HepG2 (cell line): Measurements from ENCODE around the gene SNRPD3. TPM values are rescaled to one million over a fixed set of nuclear protein-coding genes. Genes with fewer than 3 reads are reported as not detected.

ENCODE experiments used
- AKNA ChIP-seq: sonication (generic); formaldehyde crosslinking; IDR thresholded peaks from 2 replicates; pipeline ENCODE4 v1.4.0; 2020; ENCODE audit warnings: missing genetic modification reagents, borderline replicate concordance
- ARID5B ChIP-seq: IDR thresholded peaks from 2 replicates; pipeline ENCODE4 v1.4.0; 2020; ENCODE audit warnings: mild to moderate bottlenecking, missing genetic modification reagents
- ATF4 ChIP-seq, 2 experiments: fragments of 450-650 bp in 1 of 2; sonication (generic) in 1 of 2; formaldehyde crosslinking; IDR thresholded peaks; 2 replicates each; pipeline versions ENCODE4 v1.5.0 to v1.8.0; 2020 to 2022; ENCODE audit warnings: mild to moderate bottlenecking in 1 of 2, missing genetic modification reagents in 1 of 2
- CHCHD3 ChIP-seq: sonication (generic); formaldehyde crosslinking; IDR thresholded peaks from 2 replicates; pipeline ENCODE4 v1.8.0; 2022; ENCODE audit warnings: mild to moderate bottlenecking, missing genetic modification reagents, moderate library complexity
- HDAC6 ChIP-seq: fragments of 200-600 bp; sonication (generic); IDR thresholded peaks from 2 replicates; pipeline ENCODE4 v1.7.0; 2017; ENCODE audit warnings: mild to moderate bottlenecking, antibody characterized with exemption, low read length, low read depth
- HNRNPUL1 ChIP-seq: fragments of 200-400 bp; formaldehyde crosslinking; IDR thresholded peaks from 2 replicates; pipeline ENCODE4 v1.6.1; 2017; ENCODE audit warnings: low read depth, mild to moderate bottlenecking, low read length, moderate library complexity
- MTA3 ChIP-seq: sonication (generic); formaldehyde crosslinking; IDR thresholded peaks from 2 replicates; pipeline ENCODE4 v1.4.0; 2020; ENCODE audit warnings: missing genetic modification reagents
- PRMT3 ChIP-seq: sonication (generic); formaldehyde crosslinking; IDR thresholded peaks from 2 replicates; pipeline ENCODE4 v1.8.1; 2022; ENCODE audit warnings: low read depth, mild to moderate bottlenecking, moderate library complexity, missing genetic modification reagents, borderline replicate concordance
- RBFOX2 ChIP-seq: fragments of 200-400 bp; formaldehyde crosslinking; IDR thresholded peaks from 2 replicates; pipeline ENCODE4 v1.6.1; 2017; ENCODE audit warnings: low read depth, mild to moderate bottlenecking, low read length
- RFX3 ChIP-seq: IDR thresholded peaks from 2 replicates; pipeline ENCODE4 v1.6.1; 2016; ENCODE audit warnings: missing biosample characterization, missing genetic modification reagents
- SYNCRIP ChIP-seq: fragments of 200-400 bp; formaldehyde crosslinking; IDR thresholded peaks from 2 replicates; pipeline ENCODE4 v1.6.1; 2018; ENCODE audit warnings: mild to moderate bottlenecking, low read depth, low read length; ENCODE audit not compliant: insufficient read depth
- ZNF24 ChIP-seq: fragments of 450-650 bp; IDR thresholded peaks from 2 replicates; pipeline ENCODE4 v1.6.1; 2017; ENCODE audit warnings: antibody characterized with exemption, mild to moderate bottlenecking
- ZNF282 ChIP-seq: fragments of 450-650 bp; IDR thresholded peaks from 2 replicates; pipeline ENCODE4 v1.6.1; 2018; ENCODE audit not compliant: partially characterized antibody
- ZNF33B ChIP-seq: sonication (generic); formaldehyde crosslinking; IDR thresholded peaks from 2 replicates; pipeline ENCODE4 v1.5.1; 2020; ENCODE audit warnings: mild to moderate bottlenecking, missing genetic modification reagents
- ZNF430 ChIP-seq: sonication (generic); formaldehyde crosslinking; IDR thresholded peaks from 2 replicates; pipeline ENCODE4 v1.9.0; 2021; ENCODE audit warnings: mild to moderate bottlenecking, missing genetic modification reagents
- ZNF619 ChIP-seq: sonication (generic); formaldehyde crosslinking; IDR thresholded peaks from 2 replicates; pipeline ENCODE4 v1.4.0; 2020; ENCODE audit warnings: mild to moderate bottlenecking, missing genetic modification reagents
- ZNF772 ChIP-seq: sonication (generic); formaldehyde crosslinking; IDR thresholded peaks from 2 replicates; pipeline ENCODE4 v1.5.0; 2020; ENCODE audit warnings: mild to moderate bottlenecking, missing genetic modification reagents
- ZNF841 ChIP-seq: sonication (generic); formaldehyde crosslinking; IDR thresholded peaks from 2 replicates; pipeline ENCODE4 v1.8.1; 2023; ENCODE audit warnings: missing genetic modification reagents, borderline replicate concordance
- ZSCAN31 ChIP-seq: sonication (generic); formaldehyde crosslinking; IDR thresholded peaks from 2 replicates; pipeline ENCODE4 v1.5.0; 2020; ENCODE audit warnings: low read depth, mild to moderate bottlenecking, missing genetic modification reagents
- polyA plus RNA-seq, 8 experiments: library from polyadenylated mRNA; depleted of rRNA in 3 of 8; stranded (reverse) in 7 of 8; unstranded in 1 of 8; fragments of >200 nt; fragmentation: Illumina TruSeq in 4 of 8; extraction: Trizol in 4 of 8; gene quantifications; 2 replicates each; pipeline versions ENCODE4 v1.2.1 to v1.2.3, GENCODE V29; 2011 to 2016; ENCODE audit warnings: low read depth in 4 of 8, missing spikeins in 1 of 8, mixed read lengths in 1 of 8; ENCODE audit not compliant: insufficient read depth in 1 of 8
- total RNA-seq, 5 experiments: library from RNA; depleted of rRNA; stranded (reverse); fragments of >200 nt; fragmentation: Illumina TruSeq; extraction: Trizol; gene quantifications; 2 replicates each; pipeline ENCODE4 v1.2.3, GENCODE V29; 2016; ENCODE audit warnings: low read depth in 1 of 5

The SNRPD3 gene
- total and polyA plus RNA-seq, 2 of the 13 experiments (the other 11 are each of a cell fraction or from before 2014, with no cell fraction given), result 110 to 209 TPM

GRCh38 chr22:24578355-24579257 is 22.8 kb downstream of the SNRPD3 start (continued):
- TF ChIP-seq AKNA (no peak), ZNF841 (CRISPR knock-in tag) (no peak), ZSCAN31 (CRISPR knock-in tag) (no peak), ZNF430 (CRISPR knock-in tag) (no peak), HNRNPUL1 (no peak), HDAC6 (0 out of 2 replicates have a peak, but pooled peaks have one; percentile 14), MTA3 (CRISPR knock-in tag) (no peak), ARID5B (CRISPR knock-in tag) (peak; percentile 98), ATF4 (CRISPR knock-in tag; IDR thresholded peaks at IDR 0.05) (no peak), SYNCRIP (no peak), ZNF619 (no peak), CHCHD3 (CRISPR knock-in tag) (no peak), RBFOX2 (peak; percentile 58), ZNF33B (CRISPR knock-in tag) (no peak), PRMT3 (CRISPR knock-in tag) (no peak), ZNF772 (CRISPR knock-in tag) (no peak), RFX3 (no peak), ZNF24 (peak; percentile 45; the same call in 1 of the 2 replicates), ZNF282 (no peak)
